T47D (cell line): Measurements from ENCODE around the gene CACNA1S.
A peak's percentile ranks its signal among the peaks of the same experiment; 100 is the strongest.

ENCODE experiments used
- DNase-seq, 2 experiments: peaks; one replicate each; pipeline versions ENCODE4 v3.0.0 to v3.0.0-alpha.2; 2011 to 2012; ENCODE audit warnings: low read depth in 1 of 2, low spot score in 1 of 2
- JUND ChIP-seq: IDR thresholded peaks from 2 replicates; pipeline ENCODE4 v1.6.1; 2012; ENCODE audit warnings: low read depth
- in situ Hi-C: cut with HindIII; loops from 2 replicates; pipeline ENCODE4 v1.10.0; 2016; ENCODE audit warnings: low sequenced_read_pairs, low pct_unique_long_range_greater_than_20kb

The CACNA1S gene

DNA sequence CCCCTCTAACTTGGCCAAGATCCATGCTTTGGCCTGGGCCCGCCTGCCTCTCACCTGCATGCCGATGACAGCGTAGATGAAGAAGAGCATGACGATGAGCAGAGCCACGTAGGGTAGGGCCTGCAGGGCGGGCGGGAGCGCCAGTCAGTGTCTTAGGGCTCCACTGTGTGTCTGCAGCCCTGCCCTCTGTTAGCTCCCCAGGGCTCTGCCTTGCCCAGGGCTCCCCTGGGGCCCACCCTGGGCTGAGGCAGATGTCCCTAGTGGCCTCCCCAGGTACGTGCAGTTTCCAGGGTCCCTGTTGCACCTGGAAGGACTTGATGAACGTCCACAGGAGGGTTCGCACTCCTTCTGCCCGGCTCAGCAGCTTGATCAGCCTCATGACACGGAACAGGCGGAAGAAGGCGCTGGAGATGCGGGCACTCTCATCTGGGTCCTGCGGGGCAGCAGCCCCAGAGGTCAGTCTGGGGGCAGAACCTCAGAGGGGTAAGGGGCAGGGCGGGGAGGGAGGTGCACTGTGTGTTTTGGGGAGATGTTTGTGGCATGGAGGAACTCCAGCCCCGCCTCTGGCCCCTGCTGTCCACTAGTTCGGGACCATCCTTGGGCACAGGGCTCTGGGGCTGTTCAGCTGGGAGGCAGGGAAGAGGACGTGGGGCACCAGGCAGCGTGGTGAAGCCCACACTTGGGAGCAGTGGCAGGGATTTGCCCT is 58.9 kb downstream of the CACNA1S start:
- TF ChIP-seq JUND: no peak
- in situ Hi-C loops: no loop called here
- no peak for DNase-seq

DNA sequence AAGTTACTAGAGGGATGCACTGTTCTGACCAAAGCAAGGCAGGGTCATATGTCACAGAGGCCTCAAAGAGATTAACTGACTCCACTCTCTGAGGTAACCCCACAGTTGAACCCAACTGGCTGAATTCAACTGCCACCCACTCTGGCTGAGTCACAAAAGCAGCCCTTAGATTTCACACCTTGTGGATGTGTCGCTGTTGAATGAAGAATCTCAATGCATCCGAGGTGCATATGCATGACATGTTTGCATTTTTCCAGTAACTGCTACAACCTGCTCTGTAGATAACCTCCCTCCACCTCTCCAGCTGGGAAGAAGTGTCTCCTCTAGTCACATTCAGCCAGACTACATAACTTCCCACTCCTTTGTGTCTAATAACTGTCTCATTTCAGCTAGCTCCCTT is 60.8 kb downstream of the CACNA1S start:
- no peak for DNase-seq
- in situ Hi-C loops: no loop called here
- TF ChIP-seq JUND: no peak

DNA sequence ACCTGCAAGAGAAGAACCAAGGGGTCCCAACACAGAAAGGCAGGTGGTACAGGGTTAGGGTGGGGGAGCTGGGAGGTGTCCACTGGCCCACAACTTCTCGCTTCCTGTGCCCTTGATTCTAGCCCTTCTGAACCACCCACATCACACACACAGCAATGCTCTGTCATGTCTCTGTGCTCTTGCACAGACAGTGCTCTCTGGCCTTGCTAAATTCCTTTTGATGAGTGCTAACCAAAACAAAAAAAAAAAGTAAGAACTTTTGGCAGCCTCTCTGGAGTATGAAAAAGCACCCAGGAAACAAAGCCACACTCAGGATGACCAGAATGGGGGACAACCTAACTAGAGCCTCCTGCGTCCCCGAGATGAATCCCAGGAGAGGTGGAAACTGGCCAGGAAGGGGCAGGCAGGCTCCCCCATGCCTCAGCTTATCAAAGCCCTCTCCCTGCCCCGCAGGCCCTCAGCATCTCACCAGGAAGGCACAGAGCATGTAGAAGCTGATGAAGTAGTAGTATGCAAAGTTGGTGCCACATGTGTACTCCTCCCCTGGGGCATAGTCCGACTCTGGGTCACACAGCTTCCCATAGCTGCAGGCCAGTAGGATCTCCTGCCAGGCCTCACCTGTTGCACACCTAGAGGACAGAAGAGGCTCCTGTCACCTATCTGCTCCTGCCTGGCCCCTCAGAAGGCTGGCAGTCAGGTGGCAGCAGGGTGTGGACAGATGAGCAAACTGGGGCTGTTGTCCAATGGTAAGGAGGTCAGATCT is 61.5 kb downstream of the CACNA1S start:
- in situ Hi-C loops: no loop called here
- DNase-seq: no peak
- no peak for TF ChIP-seq JUND

DNA sequence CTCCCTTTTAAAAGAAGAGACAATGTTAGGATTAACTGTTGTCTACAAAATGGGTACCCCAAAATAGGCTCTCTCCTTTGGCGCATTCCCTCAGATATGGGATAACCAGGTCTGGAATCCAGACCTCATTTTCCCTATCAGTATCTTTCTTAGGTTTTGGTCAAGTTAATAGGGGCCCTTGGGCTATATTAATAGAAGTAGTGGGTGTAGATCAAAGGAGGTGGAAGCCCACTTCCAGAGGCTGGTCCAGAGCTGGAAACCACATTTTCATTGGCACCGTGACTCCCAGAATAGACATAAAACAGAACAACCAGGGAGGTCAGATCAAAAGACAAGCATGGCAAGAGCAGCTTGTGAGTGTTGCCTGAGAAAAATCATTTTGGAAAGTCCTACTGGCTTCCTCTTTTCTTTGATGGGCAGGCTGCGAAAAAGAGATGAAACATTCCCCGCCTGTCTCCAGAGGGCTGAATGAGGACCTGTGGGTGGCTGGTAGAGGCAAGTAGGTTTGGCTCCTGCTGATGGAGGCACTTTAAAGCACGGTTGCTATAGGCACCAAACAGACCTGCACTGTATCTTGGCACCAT is 62.9 kb downstream of the CACNA1S start:
- no peak for TF ChIP-seq JUND
- in situ Hi-C loops: no loop called here
- DNase-seq: no peak

DNA sequence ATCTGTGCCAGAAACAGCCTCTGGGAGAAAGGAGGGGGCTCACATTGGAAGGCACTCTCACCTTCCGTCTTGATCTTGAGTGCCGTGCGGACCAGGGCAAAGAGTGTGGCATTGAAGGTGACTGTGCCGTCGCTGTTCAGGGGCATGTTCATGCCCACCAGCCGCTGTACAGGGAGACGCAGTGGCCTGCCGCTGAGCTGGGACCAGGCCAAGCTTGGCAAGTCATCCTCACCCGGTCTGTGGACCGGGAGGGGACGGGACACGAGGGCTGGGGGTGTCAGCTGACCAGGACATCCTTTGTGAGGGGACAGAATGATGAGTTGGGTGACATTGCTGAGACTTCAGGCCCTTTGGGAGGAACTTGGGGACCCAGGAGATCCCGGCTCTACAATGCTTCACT is 63.7 kb downstream of the CACNA1S start:
- no peak for TF ChIP-seq JUND
- in situ Hi-C loops: no loop called here
- no peak for DNase-seq

DNA sequence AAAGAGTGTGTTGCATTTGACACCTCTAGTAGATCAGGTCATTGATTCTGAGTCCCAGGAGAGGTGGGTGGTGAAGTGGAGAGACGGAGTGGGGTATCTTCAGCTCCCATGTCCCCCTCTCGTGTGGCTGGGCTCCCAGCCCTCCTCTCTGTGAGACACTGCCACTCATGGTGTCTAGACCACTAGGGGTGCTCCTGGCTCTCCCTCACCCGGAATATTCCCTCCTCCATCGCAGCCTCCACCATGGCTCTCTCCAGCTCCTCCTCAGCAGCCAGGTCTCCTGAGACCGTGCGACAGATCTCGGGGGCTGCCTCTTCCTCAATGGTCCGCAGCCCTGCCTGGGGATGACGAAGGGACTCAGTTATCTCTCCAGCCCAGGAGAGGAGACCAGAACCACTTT is 68.1 kb downstream of the CACNA1S start:
- no peak for DNase-seq
- in situ Hi-C loops: no loop called here
- no peak for TF ChIP-seq JUND

DNA sequence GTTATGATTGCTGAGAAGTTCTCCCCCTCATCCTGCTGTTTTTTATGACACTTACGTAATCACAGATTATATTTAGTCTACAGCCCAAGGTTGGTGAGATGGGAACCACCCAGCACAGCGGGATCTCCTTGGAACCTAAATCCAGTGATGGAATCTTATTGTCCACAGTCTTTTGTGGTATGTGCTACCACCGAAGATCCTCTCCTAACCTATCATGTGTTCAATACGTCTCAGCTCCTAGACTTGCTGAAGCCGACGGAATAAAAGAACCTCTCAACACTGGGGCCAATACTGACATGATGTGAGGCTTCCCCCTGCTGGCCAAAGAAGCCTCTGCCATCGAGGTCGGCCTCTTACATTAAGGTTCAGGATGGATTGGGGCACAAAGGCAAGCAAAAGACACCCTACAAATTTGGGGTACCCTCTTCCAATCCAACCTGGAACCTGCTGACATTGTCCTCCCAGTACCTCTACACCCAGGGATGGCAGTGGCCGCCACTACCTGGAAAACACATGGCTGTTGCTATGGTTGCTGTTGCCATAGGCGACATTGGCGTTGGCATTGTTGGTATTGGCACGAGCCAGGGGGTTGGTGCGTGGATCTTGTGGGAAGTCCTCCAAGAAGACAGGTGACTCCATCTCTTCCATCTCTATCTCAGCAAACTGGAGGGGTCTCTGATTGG is 69.3 kb downstream of the CACNA1S start:
- DNase-seq: peak; percentile 80 to 86
- TF ChIP-seq JUND: no peak
- in situ Hi-C loops: no loop called here

DNA sequence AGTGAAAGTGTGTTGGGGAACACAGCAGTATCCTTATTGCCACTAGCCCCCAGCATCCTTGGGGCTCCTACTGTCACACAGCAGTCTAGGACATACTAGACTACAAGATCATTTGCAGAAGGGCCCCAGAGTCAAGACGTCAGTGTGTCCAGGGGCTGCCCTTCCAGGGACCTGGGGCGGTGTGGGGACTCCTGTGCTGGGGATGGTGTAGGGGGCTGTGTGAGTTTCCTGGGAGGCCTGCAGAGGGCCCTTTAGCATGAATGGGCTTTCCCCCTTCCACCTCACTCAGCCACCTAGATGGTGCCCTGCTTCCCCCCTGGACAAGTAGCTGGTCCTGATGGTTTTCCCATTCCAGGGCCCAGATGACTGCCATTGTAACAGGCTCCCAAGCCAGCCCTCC is 71.2 kb downstream of the CACNA1S start:
- in situ Hi-C loops: no loop called here

DNA sequence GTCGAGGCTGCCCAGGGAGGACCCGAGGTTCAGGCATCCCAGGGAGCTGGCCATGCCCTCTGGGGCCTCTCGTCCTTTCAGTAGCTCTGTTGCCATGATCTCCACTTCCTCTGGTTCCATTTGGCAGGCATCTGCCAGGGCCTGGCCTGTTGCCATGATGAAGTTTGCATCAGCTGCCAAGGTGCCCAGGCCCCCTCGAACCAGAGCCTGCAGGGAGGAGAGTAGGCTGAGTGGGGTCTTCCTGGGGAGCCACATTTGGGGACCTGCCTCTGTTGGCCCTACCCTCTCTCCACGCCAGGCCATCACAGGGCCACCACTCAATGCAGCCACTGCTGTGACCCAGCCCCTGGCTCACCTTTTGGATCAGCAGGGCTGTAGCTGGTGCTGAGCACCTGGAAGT is 72.3 kb downstream of the CACNA1S start:
- in situ Hi-C loops: no loop called here
- TF ChIP-seq JUND: no peak
- no peak for DNase-seq

More for the DNA sequence above, 71.2 kb downstream of the CACNA1S start:
- DNase-seq: no peak
- TF ChIP-seq JUND: no peak

DNA sequence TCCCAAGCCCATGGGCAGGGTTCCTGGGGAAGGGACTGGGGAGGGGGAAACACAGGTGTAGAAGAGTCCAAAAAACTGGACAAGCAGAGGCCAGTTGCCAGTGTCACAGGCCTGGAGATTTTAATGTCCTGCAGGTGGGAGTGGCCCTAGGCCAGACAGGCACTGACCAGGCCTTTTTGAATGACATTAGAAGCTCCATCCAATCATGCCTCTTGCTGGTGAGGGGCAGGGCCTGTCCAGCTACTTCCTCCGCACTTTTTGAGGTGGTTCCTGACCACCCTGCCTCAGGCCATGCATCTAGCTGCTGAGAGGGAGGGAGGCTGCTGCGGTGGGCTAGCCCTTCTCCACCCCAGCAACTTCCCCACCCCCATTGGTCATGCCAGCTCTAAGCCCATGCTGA is 72.8 kb downstream of the CACNA1S start:
- no peak for TF ChIP-seq JUND
- in situ Hi-C loops: no loop called here
- DNase-seq: no peak

DNA sequence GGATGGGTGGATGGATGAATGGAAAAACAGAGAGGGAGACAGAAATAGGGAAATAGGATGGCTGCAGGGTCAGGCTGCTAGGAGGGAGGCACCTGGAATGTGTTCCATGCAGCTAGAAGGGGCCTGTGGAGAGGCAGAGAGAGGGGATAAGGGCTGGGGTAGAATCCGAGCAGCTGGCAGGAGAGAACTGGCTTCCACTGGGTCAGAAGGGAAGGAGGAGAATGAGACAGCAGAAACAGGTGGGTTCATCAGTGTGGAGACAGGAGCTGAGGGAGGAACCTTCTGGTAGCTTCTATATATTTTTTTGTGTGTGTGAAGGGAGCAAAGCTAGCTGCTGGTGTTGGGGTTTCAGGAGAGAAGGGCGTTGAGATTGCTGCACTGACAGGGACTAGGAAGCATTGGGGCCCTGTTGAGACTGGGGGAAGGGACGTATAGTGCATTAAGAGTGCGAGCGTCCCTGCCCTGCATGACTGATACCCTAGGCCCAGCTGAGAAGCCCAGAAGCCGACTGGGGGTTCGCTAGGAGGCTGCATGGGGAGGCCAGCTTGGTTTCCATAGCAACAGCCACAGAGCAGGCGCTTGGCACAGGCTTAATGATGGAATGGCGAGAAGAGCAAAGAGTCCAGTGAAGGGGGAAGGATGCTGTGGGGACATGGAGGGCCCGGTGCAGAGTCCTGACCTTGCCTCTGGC is 73.9 kb downstream of the CACNA1S start:
- in situ Hi-C loops: no loop called here
- no peak for TF ChIP-seq JUND
- no peak for DNase-seq

DNA sequence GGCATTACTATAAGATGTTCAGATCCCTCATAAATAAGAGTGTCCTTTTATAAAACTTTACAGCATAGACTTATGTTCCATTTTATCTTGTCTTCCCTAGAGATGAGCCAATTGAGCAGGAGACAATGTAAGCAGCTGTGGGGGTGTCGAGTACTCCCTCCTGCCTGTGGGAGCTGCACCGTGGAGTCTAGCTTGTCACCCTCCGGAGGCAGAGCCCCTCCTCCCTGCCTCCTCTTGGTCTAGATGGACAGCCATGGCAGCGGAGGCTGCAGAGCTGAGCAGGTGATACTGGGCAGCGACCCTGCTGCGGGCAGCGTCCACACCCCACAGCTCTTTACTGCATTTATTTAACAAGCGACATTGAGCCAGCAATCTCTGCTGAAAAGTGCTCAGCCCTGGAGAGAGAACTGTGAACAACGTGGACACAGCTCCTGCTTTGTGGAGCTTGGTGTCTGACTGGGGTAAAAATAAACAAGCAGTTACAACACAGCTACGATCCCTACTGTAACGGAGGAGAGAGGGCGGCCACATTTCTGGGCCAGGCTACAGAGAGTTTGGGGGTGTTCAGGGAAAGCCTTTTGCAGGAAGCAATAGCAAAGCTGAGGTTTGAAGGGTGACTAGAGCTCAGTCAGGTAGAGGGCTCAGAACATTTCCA is 75.9 kb downstream of the CACNA1S start:
- in situ Hi-C loops: no loop called here
- no peak for TF ChIP-seq JUND
- DNase-seq: no peak
